ENCODE measurements around the gene SYF2. TPM values are rescaled to one million over a fixed set of nuclear protein-coding genes. Genes with fewer than 3 reads are reported as not detected.

The SYF2 gene
- total RNA-seq, 2 donors from 2014 or later = 46.5 to 51.0 TPM

DNA sequence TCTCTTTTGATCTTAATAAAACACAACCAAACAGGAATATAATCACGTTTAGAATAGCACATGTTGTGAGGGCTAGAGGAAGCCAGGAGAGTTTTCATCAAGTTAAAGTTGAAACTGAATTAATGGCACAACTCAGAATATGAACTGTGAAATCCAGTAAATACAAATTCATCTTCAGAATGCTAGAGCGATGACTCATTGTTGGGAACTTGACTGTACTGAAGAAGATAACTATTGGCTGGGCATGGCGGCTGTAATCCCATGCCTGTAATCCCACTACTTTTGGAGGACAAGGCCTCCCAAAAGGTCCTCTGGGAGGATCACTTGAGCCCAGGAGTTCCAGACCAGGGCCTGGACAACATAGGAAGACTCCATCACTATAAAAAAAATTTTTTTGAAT lies 8.8 kb downstream of the SYF2 start:
- Histone ChIP-seq H3K27me3 (replicated peaks; ENCODE audit: insufficient read depth) (no peaks in the 10 kb centered on the region), H3K36me3 (peaks cover 15 to 28% of the 10 kb centered on the region in 2 donors), H3K4me1 (replicated peaks) (no peaks in the 10 kb centered on the region), H3K9me3 (no peaks in the 10 kb centered on the region), H3K27ac (no peak overlapping the region), H3K4me3 (no peak overlapping the region)
- TF ChIP-seq POLR2AphosphoS5 (IDR thresholded peaks at IDR 0.05) (no peak), POLR2A (IDR thresholded peaks at IDR 0.05) (no peak), CTCF (IDR thresholded peaks at IDR 0.05) (no peak)
- intact Hi-C loops (cut with DNase I) = no loop called here
- WGBS = 78% methylated on average over 3 of the region's 3 CpGs
- DNase-seq (ENCODE audit: low spot score) = no peak

DNA sequence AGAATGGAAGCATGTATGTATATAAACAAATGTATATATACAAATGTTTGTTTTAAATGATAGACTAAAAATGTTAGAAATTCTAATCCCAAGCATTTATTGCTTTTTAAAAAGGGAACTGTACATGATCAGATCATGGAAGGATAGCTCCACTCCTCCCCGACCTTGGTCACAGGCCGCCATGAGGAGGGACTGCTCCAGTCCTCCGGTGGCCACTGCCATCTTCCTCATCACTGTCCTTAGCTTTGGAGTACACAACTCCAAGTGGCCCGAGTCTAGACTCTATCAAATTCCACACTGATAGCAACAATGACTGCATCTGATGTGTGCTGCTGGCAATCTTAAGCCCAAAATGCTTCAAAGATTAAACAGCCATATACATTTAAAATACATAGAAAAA lies 9.7 kb downstream of the SYF2 start:
- no peak for TF ChIP-seq POLR2A (IDR thresholded peaks at IDR 0.05)
- TF ChIP-seq CTCF (IDR thresholded peaks at IDR 0.05) = no peak
- no peak for TF ChIP-seq POLR2AphosphoS5 (IDR thresholded peaks at IDR 0.05)
- Histone ChIP-seq H3K27ac (no peak overlapping the region), H3K9me3 (no peaks in the 10 kb centered on the region), H3K27me3 (replicated peaks; ENCODE audit: insufficient read depth) (no peaks in the 10 kb centered on the region), H3K4me1 (replicated peaks) (no peaks in the 10 kb centered on the region), H3K4me3 (no peak overlapping the region), H3K36me3 (peaks cover 12 to 28% of the 10 kb centered on the region in 2 donors)
- intact Hi-C loops (cut with DNase I) = no loop called here
- 92% methylated on average over 4 of the region's 4 CpGs for WGBS
- no peak for DNase-seq (ENCODE audit: low spot score)

GRCh38 chr1:25220666-25221065 lies 11.6 kb downstream of the SYF2 start:
- no peak overlapping the region for H3K4me3 ChIP-seq
- no peaks in the 10 kb centered on the region for H3K27me3 ChIP-seq (replicated peaks; ENCODE audit: insufficient read depth)
- TF ChIP-seq POLR2A (IDR thresholded peaks at IDR 0.05) (no peak), POLR2AphosphoS5 (IDR thresholded peaks at IDR 0.05) (no peak), CTCF (IDR thresholded peaks at IDR 0.05) (no peak)
- H3K4me1 ChIP-seq (replicated peaks) = no peaks in the 10 kb centered on the region
- no peak for DNase-seq (ENCODE audit: low spot score)
- intact Hi-C loops (cut with DNase I) = no loop called here
- H3K9me3 ChIP-seq = no peaks in the 10 kb centered on the region
- no peak overlapping the region for H3K27ac ChIP-seq
- 94% methylated on average over 3 of the region's 3 CpGs for whole genome bisulfite sequencing
- peaks cover 12 to 16% of the 10 kb centered on the region in 2 donors for H3K36me3 ChIP-seq

GRCh38 chr1:25219661-25220251 lies 12.5 kb downstream of the SYF2 start:
- H3K4me1 ChIP-seq (replicated peaks) = no peaks in the 10 kb centered on the region
- H3K27ac ChIP-seq = no peak overlapping the region
- TF ChIP-seq CTCF (IDR thresholded peaks at IDR 0.05) (no peak), POLR2AphosphoS5 (IDR thresholded peaks at IDR 0.05) (no peak), POLR2A (IDR thresholded peaks at IDR 0.05) (no peak)
- no peaks in the 10 kb centered on the region for H3K27me3 ChIP-seq (replicated peaks; ENCODE audit: insufficient read depth)
- H3K4me3 ChIP-seq = no peak overlapping the region
- H3K9me3 ChIP-seq = no peaks in the 10 kb centered on the region
- DNase-seq (ENCODE audit: low spot score) = no peak
- WGBS = 94% methylated on average over 9 of the region's 9 CpGs
- H3K36me3 ChIP-seq = peaks cover 12 to 16% of the 10 kb centered on the region in 2 donors
- intact Hi-C loops (cut with DNase I) = loop anchor here (10.0 kb wide), 1 partner anchor 565 kb away; no protein-coding TSS in a partner anchor

DNA sequence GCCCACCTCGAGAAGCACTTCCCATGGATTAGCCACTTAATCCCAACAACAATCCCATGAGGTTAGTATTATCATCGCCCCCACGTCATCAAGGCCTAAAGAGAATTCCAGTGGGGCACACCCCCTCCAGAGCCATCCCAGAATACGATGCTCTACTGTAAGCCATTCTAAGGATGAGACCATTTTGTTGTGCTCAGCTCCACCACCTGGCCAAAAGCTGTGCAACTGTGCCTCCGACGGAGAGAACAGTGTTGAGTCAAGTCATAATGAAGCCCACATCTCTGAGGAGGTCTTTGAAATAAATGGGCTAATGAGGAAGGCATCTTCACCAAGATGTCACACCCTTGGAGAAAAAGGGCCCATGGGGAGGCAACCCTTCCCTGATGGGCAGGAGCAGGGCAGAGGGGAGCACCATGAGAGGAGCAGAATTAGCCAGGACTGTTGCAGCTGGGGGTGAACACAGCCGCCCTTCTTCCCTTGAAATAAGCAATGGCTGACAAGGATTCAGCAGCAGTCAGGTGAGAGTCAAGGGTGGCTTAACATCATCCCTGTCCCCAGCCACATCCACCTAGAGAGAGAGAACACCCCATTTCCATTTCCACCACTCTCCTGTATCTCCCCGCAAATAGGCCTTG lies 14.6 kb downstream of the SYF2 start:
- H3K4me1 ChIP-seq (replicated peaks) = no peaks in the 10 kb centered on the region
- H3K9me3 ChIP-seq = no peaks in the 10 kb centered on the region
- TF ChIP-seq POLR2AphosphoS5 (IDR thresholded peaks at IDR 0.05) (no peak), CTCF (IDR thresholded peaks at IDR 0.05) (no peak), POLR2A (IDR thresholded peaks at IDR 0.05) (no peak)
- no peak overlapping the region for H3K27ac ChIP-seq
- intact Hi-C loops (cut with DNase I) = loop anchor here (10.0 kb wide), 1 partner anchor 563 kb away; no protein-coding TSS in a partner anchor
- no peak for DNase-seq (ENCODE audit: low spot score)
- H3K4me3 ChIP-seq = no peak overlapping the region
- no peaks in the 10 kb centered on the region for H3K27me3 ChIP-seq (replicated peaks; ENCODE audit: insufficient read depth)
- WGBS = 81% methylated on average over 8 of the region's 8 CpGs
- H3K36me3 ChIP-seq = peaks cover 0 to 5% of the 10 kb centered on the region in 2 donors
